ENCODE results near the gene GATB.
"Not testable (repeated sequence)": the region's sequence is repeated elsewhere in the genome, so short reads cannot be mapped to it uniquely, and the experiment has no call there.

The GATB gene

GRCh38 chr4:151784706-151785105, 23.9 kb upstream of the GATB start:
- no peak for DNase-seq

DNA sequence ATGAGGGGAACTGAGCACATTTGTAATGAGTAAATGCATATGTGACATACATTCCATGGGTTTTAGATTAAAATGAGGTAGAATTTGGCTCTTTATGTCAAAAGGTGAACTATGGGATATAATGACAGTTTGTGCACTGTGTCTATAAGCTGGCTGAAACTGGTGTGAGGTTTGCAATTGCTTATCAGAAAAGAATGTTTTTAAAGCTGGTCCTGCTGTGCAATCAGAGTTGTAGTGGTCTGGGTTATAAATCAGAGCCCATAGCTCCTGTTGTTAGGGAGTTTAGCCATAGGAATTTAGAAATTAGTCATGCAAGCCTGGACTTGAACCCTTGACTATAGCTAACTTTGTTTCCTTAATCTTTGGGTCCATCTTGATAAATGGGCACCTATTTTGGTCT, 23.1 kb upstream of the GATB start:
- no peak for DNase-seq

DNA sequence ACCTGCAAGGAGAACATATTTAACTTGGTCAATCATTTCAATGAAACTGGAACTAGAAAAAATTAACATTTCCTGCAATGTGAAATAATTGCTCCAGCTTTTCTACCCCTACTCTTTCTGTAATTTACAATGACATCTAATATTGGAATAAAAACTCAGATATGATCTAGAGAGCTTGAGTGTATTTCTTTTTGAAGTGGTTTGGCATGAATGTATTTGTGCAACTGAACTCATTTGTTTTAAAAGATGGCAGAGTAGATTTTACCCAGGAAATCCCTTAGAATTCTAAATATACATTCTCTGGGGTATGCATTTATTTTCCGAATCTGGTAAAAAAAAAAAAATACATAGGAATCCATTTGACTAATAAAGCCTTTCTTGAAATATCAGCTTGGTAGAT, 21.5 kb upstream of the GATB start:
- no peak for DNase-seq

DNA sequence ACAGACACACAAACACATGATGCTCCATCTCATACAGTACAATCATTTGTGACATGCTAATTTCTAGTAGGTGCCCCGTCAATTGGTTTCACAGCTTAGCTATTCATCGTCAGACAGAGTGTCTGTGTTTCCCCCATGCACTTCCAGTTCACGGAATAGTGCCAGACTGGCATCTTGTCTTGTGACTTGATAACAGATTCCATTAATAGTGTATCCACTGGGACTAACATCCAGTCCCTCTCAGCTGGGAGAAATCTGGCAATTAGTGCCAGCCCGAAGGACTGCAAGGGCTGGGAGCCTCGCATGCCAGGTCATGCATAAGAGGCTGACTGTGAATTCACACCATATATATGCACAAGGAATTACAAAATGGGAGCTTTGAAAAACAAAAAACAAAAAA, 20.2 kb upstream of the GATB start:
- no peak for DNase-seq

DNA sequence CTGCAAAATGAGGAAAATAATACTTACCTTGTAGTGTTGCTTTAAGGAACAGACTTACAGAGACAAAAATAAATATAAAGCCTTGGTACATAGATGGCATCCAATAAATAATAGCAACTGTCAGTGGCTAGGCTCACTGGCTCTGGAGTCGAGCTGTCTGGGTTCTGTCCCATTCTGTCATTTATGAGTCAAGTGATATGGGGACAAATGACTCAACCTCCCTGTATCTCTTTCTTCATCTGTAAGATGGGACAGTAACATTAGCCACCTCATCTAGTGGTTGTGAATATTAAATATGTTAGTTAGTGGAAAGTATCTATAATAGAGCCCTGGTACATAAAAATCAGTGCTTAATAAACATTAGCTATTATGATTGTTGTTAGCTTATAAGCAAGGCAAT, 16.7 kb upstream of the GATB start:
- no peak for DNase-seq

GRCh38 chr4:151774324-151774723, 13.5 kb upstream of the GATB start:
- no peak for DNase-seq

DNA sequence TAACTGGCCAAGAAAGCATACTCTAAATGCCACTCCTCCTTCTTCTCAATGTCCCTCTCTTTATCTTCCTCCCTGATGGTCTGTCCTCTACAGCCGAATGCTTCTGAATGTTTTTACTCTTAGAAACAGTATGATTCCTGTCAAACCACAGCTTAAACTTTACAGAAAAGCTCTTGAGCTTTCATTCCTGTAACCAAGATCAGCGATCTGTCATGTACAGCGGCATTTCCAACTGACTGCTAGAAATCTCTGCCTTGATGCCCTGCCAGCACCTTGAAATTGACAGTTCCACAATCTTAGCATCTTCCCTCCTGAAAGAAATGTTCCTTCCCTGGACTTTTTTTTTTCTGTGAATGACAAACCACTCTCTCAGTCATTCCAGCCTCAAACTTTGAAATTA, 11.5 kb upstream of the GATB start:
- DNase-seq: no peak

DNA sequence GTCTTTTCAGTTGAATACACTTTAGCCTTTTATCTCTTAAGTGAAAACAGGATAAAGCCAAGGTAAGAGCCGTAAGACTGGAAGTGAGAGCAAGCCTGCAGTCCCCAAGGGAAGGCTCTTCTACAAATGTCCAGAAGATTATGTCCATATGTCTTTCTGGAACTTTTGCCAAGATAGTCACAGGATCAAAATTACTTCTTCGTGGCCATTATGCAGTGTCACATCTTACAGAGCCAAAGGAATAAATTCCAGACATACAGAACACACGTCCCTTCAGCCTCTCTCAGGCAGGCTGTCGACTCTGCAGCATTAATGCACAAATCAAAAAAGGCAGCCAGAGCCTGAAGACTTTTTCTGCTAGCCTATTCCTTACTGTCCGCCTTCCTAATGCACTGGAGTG, 10.9 kb upstream of the GATB start:
- DNase-seq: no peak

- DNase-seq: no peak
Observed at GRCh38 chr4:151770154-151770553, 9.3 kb upstream of the GATB start.

DNA sequence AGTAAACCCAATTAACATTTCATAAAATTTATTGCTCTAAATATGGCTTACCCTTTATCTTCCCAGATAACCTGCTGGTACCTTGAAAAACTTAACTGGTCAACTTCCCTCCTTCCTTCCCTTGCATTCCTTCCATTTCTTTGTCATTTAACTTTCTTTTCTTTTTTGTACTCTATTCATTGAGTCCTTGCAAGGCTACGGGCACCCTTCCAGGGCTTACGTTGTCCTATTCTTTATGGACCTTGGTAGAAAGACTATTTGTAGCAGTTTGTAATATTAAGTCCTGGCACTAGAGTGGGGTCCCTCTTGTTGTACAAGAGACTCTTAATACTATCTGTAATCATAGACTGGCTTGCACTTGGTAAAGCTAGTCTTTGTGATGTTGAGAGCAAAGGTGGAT, 8.0 kb upstream of the GATB start:
- DNase-seq: no peak

GRCh38 chr4:151766691-151767090, 5.9 kb upstream of the GATB start:
- DNase-seq: peak; percentile 1 to 27

GRCh38 chr4:151760002-151760401, 805 bp downstream of the GATB start:
- DNase-seq: no peak

- no peak for DNase-seq
Observed at GRCh38 chr4:151753056-151753455, 7.8 kb downstream of the GATB start.

DNA sequence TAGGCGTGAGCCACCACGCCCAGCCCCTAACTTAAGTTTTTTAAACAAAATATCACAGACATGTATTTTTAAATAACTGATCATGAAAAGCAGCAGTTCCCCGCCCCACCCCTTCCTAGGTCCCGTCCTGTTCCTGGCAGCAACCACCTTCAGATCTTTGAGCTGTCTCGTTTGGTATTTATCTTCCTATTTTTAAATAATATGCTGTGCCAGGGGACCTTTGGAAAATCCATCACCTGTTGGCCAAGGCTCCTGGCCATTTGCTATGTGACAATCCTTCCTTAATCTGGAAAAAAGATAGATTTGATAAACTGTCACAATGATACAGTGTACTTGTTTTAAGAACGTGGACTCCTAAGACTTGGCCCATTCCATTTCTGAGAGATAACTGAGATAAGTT, 10.7 kb downstream of the GATB start:
- DNase-seq: no peak

DNA sequence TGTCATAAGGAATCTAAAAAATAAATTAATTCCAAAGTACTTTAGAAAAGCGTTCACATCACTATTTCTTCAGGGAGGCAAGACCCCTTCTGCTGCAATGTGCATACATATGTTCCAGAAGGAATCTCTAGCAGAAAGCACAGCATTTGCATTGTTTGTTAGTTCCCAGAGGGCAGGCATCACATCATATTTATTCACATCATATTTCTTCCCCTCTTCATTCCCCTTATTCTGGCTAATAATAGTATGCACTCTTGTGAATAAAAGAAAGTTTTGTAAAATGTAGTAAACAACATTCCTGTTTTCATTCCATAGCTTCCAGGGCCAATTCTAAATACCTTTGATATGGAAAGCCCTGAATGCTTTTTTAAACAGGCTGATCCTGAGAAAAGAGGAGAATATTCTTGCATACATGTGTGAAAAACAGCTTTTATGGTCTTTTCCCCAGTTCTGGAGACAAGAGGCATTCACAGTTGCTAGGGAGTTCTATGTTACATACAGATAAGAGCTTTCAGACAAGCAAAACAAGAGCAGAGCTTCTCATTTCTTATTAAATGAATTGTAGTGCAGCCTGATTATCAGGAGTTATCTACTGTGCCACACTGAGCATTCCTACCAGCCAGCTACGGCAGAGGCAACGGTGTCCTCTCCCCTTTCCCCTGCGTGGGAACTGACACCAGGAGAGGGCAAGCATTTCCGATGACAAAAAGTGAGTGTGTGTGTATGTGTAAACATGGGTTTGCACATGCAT, 15.2 kb downstream of the GATB start:
- no peak for DNase-seq

DNA sequence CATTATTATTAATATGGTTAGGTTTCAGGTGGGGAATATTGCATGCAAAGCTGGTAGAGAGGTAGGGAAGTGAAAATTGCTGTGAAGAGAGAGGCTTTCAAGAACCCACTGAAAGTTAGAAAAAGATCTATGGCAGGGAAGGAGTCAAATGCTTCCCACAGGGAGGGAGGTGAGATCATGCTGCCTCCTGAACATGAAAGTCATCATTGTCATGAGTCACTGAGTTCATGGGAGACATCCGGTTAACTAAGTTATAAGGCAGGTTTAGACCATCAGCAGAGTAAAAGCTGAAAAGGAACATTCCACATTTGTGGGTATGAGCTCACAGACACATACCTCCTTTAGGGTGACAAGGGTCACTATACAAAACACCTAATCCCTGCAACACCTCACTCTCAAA, 16.2 kb downstream of the GATB start:
- DNase-seq: no peak

- no peak for DNase-seq
Observed at GRCh38 chr4:151743894-151744293, 16.9 kb downstream of the GATB start.

GRCh38 chr4:151743128-151743854, 17.5 kb downstream of the GATB start:
- no peak for DNase-seq

- DNase-seq: no peak
Observed at GRCh38 chr4:151738720-151739517, 21.9 kb downstream of the GATB start.

DNA sequence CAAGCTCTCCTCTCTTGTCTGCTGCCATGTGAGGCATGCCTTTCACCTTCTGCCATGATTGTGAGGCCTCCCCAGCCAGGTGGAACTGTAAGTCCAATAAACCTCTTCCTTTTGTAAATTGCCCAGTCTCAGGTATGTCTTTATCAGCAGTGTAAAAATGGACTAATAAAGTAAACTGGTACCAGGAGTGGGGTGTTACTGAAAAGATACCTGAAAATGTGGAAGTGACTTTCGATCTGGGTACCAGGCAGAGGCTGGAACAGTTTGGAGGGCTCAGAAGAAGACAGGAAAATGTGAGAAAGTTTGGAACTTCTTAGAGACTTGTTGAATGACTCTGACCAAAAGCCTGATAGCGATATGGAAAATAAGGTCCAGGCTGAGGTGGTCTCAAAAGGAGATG, 24.0 kb downstream of the GATB start:
- not testable (repeated sequence) for DNase-seq

DNA sequence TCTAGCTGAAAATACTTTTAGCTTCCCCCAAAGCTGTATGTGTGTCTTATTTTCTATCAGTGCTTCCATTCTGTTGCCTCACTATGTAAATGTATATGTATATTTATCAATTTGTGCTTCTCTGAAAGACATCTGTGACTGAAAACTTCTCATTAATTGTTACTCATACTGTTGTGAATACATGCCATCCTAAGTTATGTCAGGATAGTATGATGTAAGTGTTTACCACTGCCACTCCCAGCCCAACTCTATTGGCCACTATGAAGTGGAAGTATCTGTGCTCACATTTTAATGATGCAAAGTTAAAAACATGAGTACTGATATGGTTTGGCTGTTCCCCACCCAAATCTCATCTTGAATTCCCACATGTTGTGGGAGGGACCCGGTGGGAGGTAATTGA, 24.4 kb downstream of the GATB start:
- DNase-seq: no peak

GRCh38 chr4:151731670-151732069, 29.1 kb downstream of the GATB start:
- not testable (repeated sequence) for DNase-seq

DNA sequence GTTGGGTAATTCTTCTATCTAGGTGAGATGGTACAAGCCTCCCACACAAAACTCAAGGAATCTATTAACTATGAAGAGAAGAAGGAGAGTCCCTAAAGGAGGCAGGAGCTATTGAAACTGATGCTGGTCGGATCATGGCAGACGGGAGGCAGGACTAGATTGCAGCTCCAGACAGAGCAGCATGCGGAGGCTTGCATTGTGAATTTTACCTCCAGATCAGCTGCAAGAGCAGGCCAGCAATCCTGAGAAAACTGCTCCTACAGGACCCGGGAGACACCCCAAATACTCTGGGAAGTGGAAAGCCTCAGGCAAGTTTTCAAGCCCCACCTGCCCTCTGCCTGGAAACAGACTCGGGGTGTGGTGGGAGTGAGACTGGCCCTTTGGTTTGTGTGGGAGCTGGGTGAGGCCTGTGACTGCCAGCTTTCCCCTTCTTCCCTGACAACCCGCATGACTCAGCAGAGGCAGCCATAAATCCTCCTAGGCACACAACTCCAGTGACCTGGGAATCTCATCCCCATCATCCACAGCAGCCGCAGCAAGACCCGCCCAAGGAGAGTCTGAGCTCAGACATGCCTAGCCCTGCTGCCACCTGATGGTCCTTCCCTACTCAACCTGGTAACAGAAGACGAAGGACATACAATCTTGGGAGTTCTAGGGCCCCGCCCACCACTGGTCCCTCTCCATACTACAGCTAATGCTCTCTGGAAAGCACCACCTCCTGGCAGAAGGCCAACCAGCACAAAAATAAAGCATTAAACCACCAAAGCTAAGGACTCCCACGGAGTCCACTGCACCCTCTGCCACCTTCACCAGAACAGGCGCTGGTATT, 30.9 kb downstream of the GATB start:
- no peak for DNase-seq

All from CD4-positive, alpha-beta T cell treated with Interleukin-1 beta for 1 hour (primary cell).